H1 (cell line): ENCODE results near the gene MALT1. TPM values are rescaled to one million over a fixed set of nuclear protein-coding genes. Genes with fewer than 3 reads are reported as not detected.

ENCODE experiments used
- CTCF ChIA-PET: fragments of 300-600 bp; sonication (Branson Sonifier 250); formaldehyde crosslinking; loops from one replicate; lab custom pipeline; 2021; ENCODE audit not compliant: partially characterized antibody; lab: Charles Lee
- POLR2A ChIA-PET: fragments of 300-600 bp; sonication (Branson Sonifier 250); formaldehyde crosslinking; loops from one replicate; lab custom pipeline; 2021; ENCODE audit warnings: inconsistent platforms; ENCODE audit not compliant: partially characterized antibody; lab: Charles Lee
- DNase-seq, 2 experiments: peaks; one replicate each; pipeline versions ENCODE4 v3.0.0 to v3.0.0-alpha.2; 2010 to 2022; ENCODE audit warnings: low spot score in 2 of 2, low read depth in 1 of 2, mixed read lengths in 1 of 2
- FAIRE-seq: peaks from 2 replicates; lab custom pipeline; 2011; peaks lifted over from hg19 to GRCh38; lab: Jason Lieb, UNC
- H2AFZ ChIP-seq: 2 replicates; pipeline ENCODE4 v1.8.1; 2012; ENCODE audit warnings: low read length, inconsistent platforms
- H2AK5ac ChIP-seq: 2 replicates; pipeline ENCODE4 v1.6.1; 2013; ENCODE audit warnings: low read depth, low read length
- H2BK120ac ChIP-seq: replicated peaks from 2 replicates; pipeline ENCODE3; 2013; ENCODE audit warnings: low read depth, low read length, inconsistent platforms
- H2BK12ac ChIP-seq: 2 replicates; pipeline ENCODE4 v1.6.1; 2013; ENCODE audit warnings: low read depth, low read length
- H2BK15ac ChIP-seq: 2 replicates; pipeline ENCODE4 v1.6.1; 2013; ENCODE audit warnings: low read length
- H2BK20ac ChIP-seq: 2 replicates; pipeline ENCODE4 v1.6.1; 2013; ENCODE audit warnings: low read length
- H2BK5ac ChIP-seq: 2 replicates; pipeline ENCODE4 v1.6.1; 2013; ENCODE audit warnings: low read depth, low read length
- H3K14ac ChIP-seq: 2 replicates; pipeline ENCODE4 v1.6.1; 2013; ENCODE audit warnings: inconsistent platforms; ENCODE audit not compliant: insufficient read length
- H3K18ac ChIP-seq: 2 replicates; pipeline ENCODE4 v1.6.1; 2013; ENCODE audit warnings: low read length; ENCODE audit errors: extremely low read depth
- H3K23ac ChIP-seq: 2 replicates; pipeline ENCODE4 v1.6.1; 2013; ENCODE audit warnings: inconsistent platforms; ENCODE audit not compliant: insufficient read length
- H3K23me2 ChIP-seq: 2 replicates; pipeline ENCODE4 v1.6.1; 2013; ENCODE audit warnings: low read depth, low read length
- H3K27ac ChIP-seq: 2 replicates; pipeline ENCODE4 v1.6.1; 2011; ENCODE audit warnings: low read depth, low read length, inconsistent platforms
- H3K27me3 ChIP-seq, 4 experiments: replicated peaks in 1 of 4; 1 replicate in 1 of 4; 2 replicates in 3 of 4; pipeline versions ENCODE4 v1.6.1 to v1.8.1; 2011 to 2013; ENCODE audit warnings: low read length in 3 of 4, mild to moderate bottlenecking in 3 of 4, inconsistent platforms in 2 of 4, mixed read lengths in 2 of 4, moderate library complexity in 1 of 4; ENCODE audit not compliant: control insufficient read depth in 3 of 4, insufficient read depth in 3 of 4; ENCODE audit errors: extremely low read depth in 1 of 4
- H3K36me3 ChIP-seq, 4 experiments: 2 replicates each; pipeline versions ENCODE4 v1.6.1 to v1.8.1; 2011 to 2013; ENCODE audit warnings: mild to moderate bottlenecking in 4 of 4, low read length in 3 of 4, moderate library complexity in 2 of 4, control low read depth in 1 of 4, inconsistent platforms in 1 of 4; ENCODE audit not compliant: insufficient read depth in 4 of 4, control insufficient read depth in 2 of 4
- H3K4ac ChIP-seq: replicated peaks from 2 replicates; pipeline ENCODE3; 2013; ENCODE audit warnings: low read length, low read depth, mixed read lengths, inconsistent platforms; ENCODE audit not compliant: insufficient read length
- H3K4me1 ChIP-seq, 4 experiments: replicated peaks in 1 of 4; 1 replicate in 1 of 4; 2 replicates in 3 of 4; pipeline versions ENCODE4 v1.6.1 to v1.8.1; 2011 to 2013; ENCODE audit warnings: low read length in 3 of 4, inconsistent platforms in 2 of 4, mixed read lengths in 1 of 4; ENCODE audit not compliant: insufficient read depth in 4 of 4, control insufficient read depth in 3 of 4
- H3K4me2 ChIP-seq, 2 experiments: 2 replicates each; pipeline versions ENCODE4 v1.6.1 to v1.8.1; 2011 to 2013; ENCODE audit warnings: low read depth in 2 of 2, low read length in 2 of 2, control low read depth in 1 of 2, inconsistent platforms in 1 of 2, mild to moderate bottlenecking in 1 of 2; ENCODE audit not compliant: insufficient read depth in 1 of 2
- H3K4me3 ChIP-seq, 4 experiments: fragments of 200-600, 300-600 bp in 1 of 4; sonication (generic), shearing (Covaris generic), sonication (Bioruptor Twin) in 1 of 4; 2 replicates each; pipeline versions ENCODE4 v1.5.1 to v1.8.1; 2011 to 2016; ENCODE audit warnings: low read length in 4 of 4, low read depth in 3 of 4, control low read depth in 2 of 4, inconsistent platforms in 2 of 4, mild to moderate bottlenecking in 2 of 4, mixed read lengths in 1 of 4, moderate library complexity in 1 of 4; ENCODE audit not compliant: insufficient read depth in 2 of 4; ENCODE audit errors: extremely low read depth in 1 of 4
- H3K56ac ChIP-seq: replicated peaks from 2 replicates; pipeline ENCODE3; 2013; ENCODE audit warnings: low read depth, mild to moderate bottlenecking, mixed read lengths, low read length, inconsistent platforms; ENCODE audit not compliant: insufficient read length
- H3K79me1 ChIP-seq: 2 replicates; pipeline ENCODE4 v1.6.1; 2013; ENCODE audit warnings: low read depth, low read length, control low read depth
- H3K79me2 ChIP-seq, 2 experiments: 2 replicates each; pipeline versions ENCODE4 v1.6.1 to v1.8.1; 2012 to 2013; ENCODE audit warnings: low read length in 2 of 2, mild to moderate bottlenecking in 2 of 2, inconsistent platforms in 1 of 2; ENCODE audit not compliant: insufficient read depth in 2 of 2, control insufficient read depth in 1 of 2
- H3K9ac ChIP-seq, 4 experiments: replicated peaks in 1 of 4; 1 replicate in 1 of 4; 2 replicates in 3 of 4; pipeline versions ENCODE4 v1.6.1 to v1.8.1; 2011 to 2013; ENCODE audit warnings: low read depth in 3 of 4, low read length in 3 of 4, control low read depth in 2 of 4, mild to moderate bottlenecking in 2 of 4, moderate library complexity in 2 of 4, inconsistent platforms in 1 of 4; ENCODE audit errors: extremely low read depth in 1 of 4
- H3K9me3 ChIP-seq, 2 experiments: 2 replicates each; pipeline versions ENCODE4 v1.6.1 to v1.8.1; 2012 to 2013; ENCODE audit warnings: mild to moderate bottlenecking in 2 of 2, moderate library complexity in 2 of 2, control low read depth in 1 of 2, inconsistent platforms in 1 of 2, low read depth in 1 of 2, low read length in 1 of 2, mixed read lengths in 1 of 2; ENCODE audit not compliant: insufficient read depth in 2 of 2
- H4K20me1 ChIP-seq, 2 experiments: replicated peaks in 1 of 2; 2 replicates each; pipeline versions ENCODE3 to v1.8.1; 2011 to 2013; ENCODE audit warnings: inconsistent platforms in 2 of 2, low read length in 2 of 2, mild to moderate bottlenecking in 1 of 2; ENCODE audit not compliant: insufficient read depth in 2 of 2, control insufficient read depth in 1 of 2
- H4K5ac ChIP-seq: 2 replicates; pipeline ENCODE4 v1.6.1; 2013; ENCODE audit warnings: low read length, low read depth, mixed read lengths, inconsistent platforms; ENCODE audit not compliant: insufficient read length
- H4K8ac ChIP-seq: 2 replicates; pipeline ENCODE4 v1.8.0; 2013; ENCODE audit warnings: mild to moderate bottlenecking, moderate library complexity, low read length, inconsistent platforms; ENCODE audit not compliant: insufficient read depth; ENCODE audit errors: extremely low read depth
- H4K91ac ChIP-seq: replicated peaks from 2 replicates; pipeline ENCODE3; 2013; ENCODE audit warnings: low read length, mixed read lengths, inconsistent platforms; ENCODE audit not compliant: insufficient read length
- CEBPB ChIP-seq: IDR thresholded peaks from 2 replicates; pipeline ENCODE4 v1.6.1; 2012; ENCODE audit warnings: low read depth, low read length
- CHD2 ChIP-seq: IDR thresholded peaks from 2 replicates; pipeline ENCODE4 v1.6.1; 2012; ENCODE audit warnings: low read length, improper control_type of control experiment
- MAFK ChIP-seq: IDR thresholded peaks from 2 replicates; pipeline ENCODE4 v1.6.1; 2012; ENCODE audit warnings: low read depth, mild to moderate bottlenecking, improper control_type of control experiment, low read length
- NANOG ChIP-seq: IDR thresholded peaks from 2 replicates; pipeline ENCODE4 v1.6.1; 2011; ENCODE audit warnings: low read length, low read depth, mild to moderate bottlenecking, inconsistent platforms; ENCODE audit not compliant: insufficient read depth, poor library complexity, severe bottlenecking
- SP2 ChIP-seq: IDR thresholded peaks from 2 replicates; pipeline ENCODE4 v1.6.1; 2012; ENCODE audit warnings: mild to moderate bottlenecking, low read length, inconsistent platforms
- TCF12 ChIP-seq: IDR thresholded peaks from 2 replicates; pipeline ENCODE4 v1.6.1; 2011; ENCODE audit warnings: low read depth, mild to moderate bottlenecking, low read length
- WGBS, 2 experiments: shearing (Covaris generic) in 1 of 2; methylation state at CpG; one replicate each; pipeline versions ENCODE4 v1.1.6 to v1.1.7; 2013 to 2015; ENCODE audit warnings: low lambda C conversion rate in 2 of 2, mixed read lengths in 2 of 2, inconsistent platforms in 1 of 2, low coverage in 1 of 2, missing lambda C conversion rate in 1 of 2; ENCODE audit not compliant: insufficient replicate concordance in 2 of 2, insufficient coverage in 1 of 2, insufficient read length in 1 of 2; ENCODE audit errors: extremely low coverage in 1 of 2, missing lambda C conversion rate in 1 of 2; 5-methylcytosine and 5-hydroxymethylcytosine counted together
- polyA plus RNA-seq, 7 experiments: library from polyadenylated mRNA; depleted of rRNA in 3 of 7; stranded (reverse) in 5 of 7; unstranded in 2 of 7; fragments of >200 nt in 5 of 7; fragments of 200-250 nt in 2 of 7; gene quantifications; 1 replicate in 5 of 7; 2 replicates in 1 of 7; 4 replicates in 1 of 7; pipeline versions ENCODE4 v1.2.1 to v1.2.3, GENCODE V29; 2011 to 2013; ENCODE audit warnings: missing spikeins in 2 of 7, mixed read lengths in 2 of 7
- total RNA-seq: library from RNA; stranded (reverse); fragmentation: NEBNext Ultra II Directional; extraction: Animal tissue kit (Norgen Biotek cat#: 25700); gene quantifications from 2 replicates; pipeline ENCODE4 v1.2.1, GENCODE V29; 2021
- TF ChIP-seq, protein P1 (sequence below), 3 experiments: IDR thresholded peaks; 1 replicate in 2 of 3; 2 replicates in 1 of 3; pipeline versions ENCODE4 v1.5.1 to v1.6.1; 2011; ENCODE audit warnings: low read length in 3 of 3, mild to moderate bottlenecking in 3 of 3, inconsistent platforms in 2 of 3, low read depth in 1 of 3, moderate library complexity in 1 of 3; ENCODE audit not compliant: insufficient read depth in 1 of 3; ENCODE audit errors: control extremely low read depth in 1 of 3

Gene MALT1
- total and polyA plus RNA-seq, 2 of the 8 experiments (the other 6 are each of a cell fraction or from before 2014, with no cell fraction given), result 10.7 to 25.9 TPM

DNA sequence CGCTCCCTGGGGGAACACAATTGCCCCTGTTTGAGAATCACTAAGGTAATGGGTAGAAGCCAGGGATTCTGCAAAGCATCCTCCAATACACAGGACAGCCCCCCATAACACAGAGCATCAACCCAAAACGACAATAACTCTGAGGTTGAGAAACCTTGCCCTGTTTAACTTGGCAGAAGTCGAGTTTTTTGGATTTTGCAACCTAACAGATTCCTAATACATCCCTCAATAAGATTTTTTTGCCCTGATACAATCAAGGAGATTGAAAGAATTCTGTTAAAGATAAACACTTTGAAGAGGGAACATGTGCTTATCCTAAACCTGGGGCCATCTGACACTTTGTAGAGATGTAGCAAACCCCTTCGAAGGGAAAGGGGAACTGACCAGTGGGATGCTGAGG is 100.9 kb downstream of the MALT1 start:
- H2BK20ac ChIP-seq, result no peak overlapping the region
- H4K91ac ChIP-seq, result no peak overlapping the region
- no peak overlapping the region for H3K4me2 ChIP-seq
- 81% methylated on average over 4 of the region's 4 CpGs; no CpG with 5 or more reads in 1 of the 2 experiments for WGBS, 2 experiments
- no peak overlapping the region for H2AK5ac ChIP-seq
- CTCF ChIA-PET, result interaction anchor here (0.7 to 26.9 kb wide), 12 partner anchors 7 to 331 kb away, joined by 3 to 591 read pairs (median 22); no protein-coding TSS in a partner anchor
- H4K20me1 ChIP-seq, result no peaks in the 10 kb centered on the region
- no peak overlapping the region for H3K4me3 ChIP-seq
- no peak overlapping the region for H2BK120ac ChIP-seq
- TF ChIP-seq SP2 (no peak), CHD2 (no peak), TCF12 (no peak), CEBPB (no peak), NANOG (no peak), MAFK (no peak)
- TF ChIP-seq, protein P1, sequence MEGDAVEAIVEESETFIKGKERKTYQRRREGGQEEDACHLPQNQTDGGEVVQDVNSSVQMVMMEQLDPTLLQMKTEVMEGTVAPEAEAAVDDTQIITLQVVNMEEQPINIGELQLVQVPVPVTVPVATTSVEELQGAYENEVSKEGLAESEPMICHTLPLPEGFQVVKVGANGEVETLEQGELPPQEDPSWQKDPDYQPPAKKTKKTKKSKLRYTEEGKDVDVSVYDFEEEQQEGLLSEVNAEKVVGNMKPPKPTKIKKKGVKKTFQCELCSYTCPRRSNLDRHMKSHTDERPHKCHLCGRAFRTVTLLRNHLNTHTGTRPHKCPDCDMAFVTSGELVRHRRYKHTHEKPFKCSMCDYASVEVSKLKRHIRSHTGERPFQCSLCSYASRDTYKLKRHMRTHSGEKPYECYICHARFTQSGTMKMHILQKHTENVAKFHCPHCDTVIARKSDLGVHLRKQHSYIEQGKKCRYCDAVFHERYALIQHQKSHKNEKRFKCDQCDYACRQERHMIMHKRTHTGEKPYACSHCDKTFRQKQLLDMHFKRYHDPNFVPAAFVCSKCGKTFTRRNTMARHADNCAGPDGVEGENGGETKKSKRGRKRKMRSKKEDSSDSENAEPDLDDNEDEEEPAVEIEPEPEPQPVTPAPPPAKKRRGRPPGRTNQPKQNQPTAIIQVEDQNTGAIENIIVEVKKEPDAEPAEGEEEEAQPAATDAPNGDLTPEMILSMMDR (IDR thresholded peaks at IDR 0.05; ENCODE audit: control extremely low read depth in 1 of 3, insufficient read depth in 1 of 3, low read depth in 1 of 3, low read length in 3 of 3), result no peak
- TF ChIP-seq, all 59 proteins: peak for 0
- peaks cover 0 to 4% (median 2%) of the 10 kb centered on the region in 4 experiments; a peak in 4 of 7 replicates for H3K4me1 ChIP-seq
- no peak overlapping the region for H2BK5ac ChIP-seq
- H3K9me3 ChIP-seq, result no peaks in the 10 kb centered on the region
- H3K27me3 ChIP-seq, result peaks cover 0 to 4% (median 0%) of the 10 kb centered on the region in 4 experiments; a peak in 2 of 7 replicates
- H2BK15ac ChIP-seq, result no peak overlapping the region
- no peaks in the 10 kb centered on the region for H3K79me1 ChIP-seq
- H4K8ac ChIP-seq, result no peak overlapping the region
- no peak overlapping the region for H3K23ac ChIP-seq
- no peak overlapping the region for H2BK12ac ChIP-seq
- H3K9ac ChIP-seq, result no peak overlapping the region
- no peak overlapping the region for H3K4ac ChIP-seq
- H3K79me2 ChIP-seq, result no peaks in the 10 kb centered on the region
- no peak overlapping the region for H3K56ac ChIP-seq
- no peak overlapping the region for H3K27ac ChIP-seq
- DNase-seq (no peak), FAIRE-seq (no peak)
- no peak overlapping the region for H3K14ac ChIP-seq
- H3K23me2 ChIP-seq, result no peaks in the 10 kb centered on the region
- no peak overlapping the region for H3K18ac ChIP-seq
- POLR2A ChIA-PET, result interaction anchor here (0.7 kb wide), 1 partner anchor 350 kb away, joined by 6 read pairs; no protein-coding TSS in a partner anchor
- H2AFZ ChIP-seq, result 0 out of 2 replicates have a peak overlapping the region, but pooled peaks have one; percentile 1
- no peaks in the 10 kb centered on the region for H3K36me3 ChIP-seq
- H4K5ac ChIP-seq, result no peak overlapping the region
